Esophagus muscularis mucosa (tissue), 4 donors: ENCODE results near the gene DOK3. TPM values are rescaled to one million over a fixed set of nuclear protein-coding genes. Genes with fewer than 3 reads are reported as not detected.

ENCODE experiments used
- DNase-seq: peaks from one replicate; pipeline ENCODE4 v3.0.0-alpha.2; 2017; ENCODE audit errors: extremely low spot score
- H3K27ac ChIP-seq, 4 donors: fragments of 200-600 bp; sonication (generic); replicated peaks in 1 of 4; 1 replicate in 3 of 4; 2 replicates in 1 of 4; pipeline ENCODE4 v1.5.1; 2016 to 2019; ENCODE audit warnings: mild to moderate bottlenecking in 1 of 4
- H3K27me3 ChIP-seq, 4 donors: fragments of 200-600 bp; sonication (generic); one replicate each; pipeline versions ENCODE4 v1.5.1 to v1.6.0; 2016 to 2019
- H3K36me3 ChIP-seq, 4 donors: fragments of 200-600 bp; sonication (generic); one replicate each; pipeline ENCODE4 v1.5.1; 2016 to 2019
- H3K4me1 ChIP-seq, 4 donors: fragments of 200-600 bp; sonication (generic); one replicate each; pipeline ENCODE4 v1.5.1; 2016 to 2019
- H3K4me3 ChIP-seq, 4 donors: fragments of 200-600 bp; sonication (generic); 1 replicate in 2 of 4; 2 replicates in 2 of 4; pipeline ENCODE4 v1.5.1; 2016 to 2019; ENCODE audit warnings: mild to moderate bottlenecking in 4 of 4, moderate library complexity in 1 of 4
- H3K9me3 ChIP-seq, 4 donors: fragments of 200-600 bp; sonication (generic); 1 replicate in 3 of 4; 2 replicates in 1 of 4; pipeline ENCODE4 v1.5.1; 2016 to 2019
- EP300 ChIP-seq: sonication (generic); formaldehyde crosslinking; IDR thresholded peaks from one replicate; pipeline ENCODE4 v1.6.1; 2017; ENCODE audit warnings: antibody characterized with exemption
- POLR2A ChIP-seq: fragments of 450-650 bp; IDR thresholded peaks from one replicate; pipeline ENCODE4 v1.6.1; 2017; ENCODE audit warnings: antibody characterized with exemption, moderate library complexity, mild to moderate bottlenecking, low read depth
- POLR2AphosphoS5 ChIP-seq, 2 donors: sonication (generic); formaldehyde crosslinking; IDR thresholded peaks; one replicate each; pipeline ENCODE4 v1.6.1; 2017; ENCODE audit warnings: antibody characterized with exemption in 2 of 2
- WGBS: methylation state at CpG from one replicate; pipeline ENCODE4 v1.1.5; 2018; 5-methylcytosine and 5-hydroxymethylcytosine counted together
- intact Hi-C: fragments of 100-400 bp; cut with DNase I; formaldehyde crosslinking; loops from one replicate; pipeline ENCODE4 v1.15.1; 2023
- total RNA-seq, 4 donors: library from RNA; depleted of rRNA; stranded (reverse); fragments of >200 nt; gene quantifications; one replicate each; pipeline versions ENCODE4 v1.1.0 to v1.2.1, GENCODE V29; 2016
- TF ChIP-seq, protein P1 (sequence below), 3 experiments: fragments of 200-600 bp in 2 of 3; fragments of 450-650 bp in 1 of 3; sonication (generic) in 2 of 3; IDR thresholded peaks; one replicate each; pipeline ENCODE4 v1.5.1; 2017 to 2019; ENCODE audit warnings: antibody characterized with exemption in 3 of 3, mild to moderate bottlenecking in 2 of 3, moderate library complexity in 1 of 3

The DOK3 gene
- total RNA-seq, 4 donors from 2014 or later = 6.7 to 15.2 (median 7.5) TPM

DNA sequence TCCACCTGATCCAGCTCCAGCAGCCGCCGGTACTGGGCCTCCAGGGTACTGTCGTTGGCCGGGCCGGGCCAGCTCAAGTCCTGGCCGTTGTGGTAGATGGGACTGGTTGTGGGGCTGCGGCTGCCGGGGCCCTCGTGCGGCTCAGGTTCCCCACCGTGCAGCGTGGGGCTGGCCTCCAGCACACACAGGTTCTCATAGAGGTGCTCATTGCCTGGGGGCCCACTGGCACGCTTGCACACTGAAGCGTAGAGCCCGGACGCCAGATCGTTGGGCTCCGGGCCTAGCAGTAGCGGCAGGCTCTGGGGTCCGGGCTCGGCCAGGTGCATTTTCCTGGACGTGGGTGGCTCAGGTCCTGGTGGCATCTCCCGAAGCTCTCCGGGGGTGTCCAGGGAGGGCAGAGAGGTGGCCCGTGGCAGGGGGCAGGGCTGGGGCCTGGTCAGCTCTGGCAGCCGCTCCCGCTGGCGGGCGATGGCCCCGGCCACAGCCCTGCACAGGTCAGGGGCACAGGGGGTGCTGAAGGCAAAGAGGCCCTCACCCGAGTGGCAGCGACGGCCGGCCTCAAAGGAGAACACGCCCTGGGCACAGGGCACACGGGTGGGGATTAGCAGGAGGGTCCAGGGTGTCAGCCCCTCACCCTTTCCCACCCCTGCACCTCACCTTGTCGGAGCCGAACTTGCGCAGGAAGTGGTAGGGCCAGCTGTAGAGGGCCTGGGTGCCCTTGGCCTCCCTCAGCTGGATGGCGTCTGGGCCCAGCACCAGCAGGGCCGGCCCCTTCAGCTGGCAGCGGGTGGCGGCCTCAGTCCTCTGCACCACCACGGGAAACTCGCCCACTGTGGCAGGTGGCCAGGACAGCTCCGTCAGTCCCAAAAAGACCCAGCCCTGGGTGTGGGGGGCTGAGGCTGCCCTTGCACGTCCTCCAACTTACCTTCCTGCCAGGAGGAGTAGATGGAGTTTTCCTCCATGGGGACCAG lies 5.3 kb downstream of the DOK3 start:
- 91% methylated on average over 16 of the region's 47 CpGs for WGBS
- no peaks in the 10 kb centered on the region for H3K27me3 ChIP-seq
- peaks cover 8 to 21% (median 12%) of the 10 kb centered on the region in 4 donors for H3K4me1 ChIP-seq
- DNase-seq = no peak
- peaks cover 0 to 11% (median 3%) of the 10 kb centered on the region in 4 donors for H3K36me3 ChIP-seq
- no peaks in the 10 kb centered on the region for H3K9me3 ChIP-seq
- H3K4me3 ChIP-seq = no peak overlapping the region
- no peak for TF ChIP-seq EP300
- TF ChIP-seq POLR2A = no peak
- TF ChIP-seq POLR2AphosphoS5 (IDR thresholded peaks at IDR 0.05) = no peak
- TF ChIP-seq, protein P1, sequence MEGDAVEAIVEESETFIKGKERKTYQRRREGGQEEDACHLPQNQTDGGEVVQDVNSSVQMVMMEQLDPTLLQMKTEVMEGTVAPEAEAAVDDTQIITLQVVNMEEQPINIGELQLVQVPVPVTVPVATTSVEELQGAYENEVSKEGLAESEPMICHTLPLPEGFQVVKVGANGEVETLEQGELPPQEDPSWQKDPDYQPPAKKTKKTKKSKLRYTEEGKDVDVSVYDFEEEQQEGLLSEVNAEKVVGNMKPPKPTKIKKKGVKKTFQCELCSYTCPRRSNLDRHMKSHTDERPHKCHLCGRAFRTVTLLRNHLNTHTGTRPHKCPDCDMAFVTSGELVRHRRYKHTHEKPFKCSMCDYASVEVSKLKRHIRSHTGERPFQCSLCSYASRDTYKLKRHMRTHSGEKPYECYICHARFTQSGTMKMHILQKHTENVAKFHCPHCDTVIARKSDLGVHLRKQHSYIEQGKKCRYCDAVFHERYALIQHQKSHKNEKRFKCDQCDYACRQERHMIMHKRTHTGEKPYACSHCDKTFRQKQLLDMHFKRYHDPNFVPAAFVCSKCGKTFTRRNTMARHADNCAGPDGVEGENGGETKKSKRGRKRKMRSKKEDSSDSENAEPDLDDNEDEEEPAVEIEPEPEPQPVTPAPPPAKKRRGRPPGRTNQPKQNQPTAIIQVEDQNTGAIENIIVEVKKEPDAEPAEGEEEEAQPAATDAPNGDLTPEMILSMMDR (IDR thresholded peaks at IDR 0.05) = no peak
- no peak overlapping the region for H3K27ac ChIP-seq
- intact Hi-C loops = loop anchor here (5.0 kb wide), 1 partner anchor 102 kb away; the partner anchor contains the start of gene PFN3

DNA sequence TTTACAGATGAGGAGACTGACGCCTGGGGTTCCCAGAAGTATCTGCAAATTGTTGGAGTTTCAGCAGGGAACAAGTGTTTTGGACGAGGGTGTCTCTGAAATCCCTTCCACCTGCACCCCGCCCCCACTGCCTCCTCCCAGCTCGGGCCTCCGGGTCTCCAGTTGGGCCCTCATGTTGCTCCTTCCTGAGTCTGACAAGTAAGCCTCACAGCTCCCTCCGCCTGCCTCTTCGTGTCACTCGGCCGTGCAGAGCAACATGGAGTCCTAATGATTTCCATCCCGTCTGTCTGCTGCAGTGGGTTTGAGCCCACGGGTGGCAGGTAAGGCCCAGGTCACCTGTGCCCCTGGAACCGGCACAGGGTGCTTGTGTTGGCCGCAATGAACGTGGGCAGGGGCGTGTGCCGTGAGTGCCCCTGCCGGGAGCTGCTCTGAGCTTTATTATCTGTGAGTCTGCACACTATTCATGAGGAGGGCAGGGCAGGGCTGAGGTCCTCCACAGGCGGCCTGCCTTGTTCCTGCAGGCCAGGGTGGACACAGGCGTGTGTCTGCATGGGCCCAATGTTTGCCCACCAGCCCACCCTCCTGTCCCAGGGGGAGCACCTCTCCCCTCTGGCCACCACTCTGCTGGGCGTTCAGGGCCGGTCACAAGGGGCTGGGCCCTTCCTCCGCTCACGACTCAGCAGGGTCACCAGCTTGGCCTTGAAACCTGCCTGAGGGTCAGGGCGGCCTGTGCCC lies 6.1 kb downstream of the DOK3 start:
- TF ChIP-seq, protein P1 (IDR thresholded peaks at IDR 0.05) = no peak
- no peak for TF ChIP-seq POLR2AphosphoS5 (IDR thresholded peaks at IDR 0.05)
- TF ChIP-seq POLR2A = no peak
- no peak for TF ChIP-seq EP300
- Histone ChIP-seq H3K9me3 (no peaks in the 10 kb centered on the region), H3K36me3 (peaks cover 0 to 11% (median 3%) of the 10 kb centered on the region in 4 donors), H3K4me1 (peaks cover 10 to 19% (median 15%) of the 10 kb centered on the region in 4 donors), H3K4me3 (no peak overlapping the region), H3K27ac (no peak overlapping the region), H3K27me3 (no peaks in the 10 kb centered on the region)
- 84% methylated on average over 14 of the region's 24 CpGs for WGBS
- intact Hi-C loops = loop anchor here (5.0 kb wide), 1 partner anchor 101 kb away; the partner anchor contains the start of gene PFN3
- DNase-seq = no peak

DNA sequence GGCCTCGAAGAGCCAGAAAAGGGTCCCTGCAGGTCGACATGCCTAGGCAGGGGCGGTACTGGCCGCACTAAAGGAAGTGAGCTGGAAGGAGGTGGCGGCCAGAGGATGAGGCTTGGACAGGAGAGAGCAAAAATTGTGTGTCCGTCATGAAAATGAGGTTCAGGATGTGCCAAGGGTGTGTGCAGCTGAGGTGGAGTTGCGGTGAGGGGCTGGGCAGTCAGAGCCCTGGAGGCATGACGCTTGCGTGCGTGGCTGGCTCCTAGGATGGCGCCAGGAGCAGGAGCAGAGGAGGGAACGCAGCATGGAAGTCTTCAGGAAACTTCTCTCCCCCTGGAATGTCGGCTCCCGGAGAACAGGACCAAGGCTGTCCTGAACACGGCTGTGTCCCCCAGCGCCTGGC lies 6.7 kb downstream of the DOK3 start:
- intact Hi-C loops = loop anchor here (5.0 kb wide), 1 partner anchor 101 kb away; the partner anchor contains the start of gene PFN3
- TF ChIP-seq, protein P1 (IDR thresholded peaks at IDR 0.05) = no peak
- no peak for TF ChIP-seq POLR2A
- no peak for TF ChIP-seq POLR2AphosphoS5 (IDR thresholded peaks at IDR 0.05)
- TF ChIP-seq EP300 = no peak
- no peak for DNase-seq
- Histone ChIP-seq H3K4me3 (no peak overlapping the region), H3K36me3 (peaks cover 0 to 11% (median 3%) of the 10 kb centered on the region in 4 donors), H3K27me3 (no peaks in the 10 kb centered on the region), H3K9me3 (no peaks in the 10 kb centered on the region), H3K4me1 (peaks cover 16 to 26% (median 22%) of the 10 kb centered on the region in 4 donors), H3K27ac (no peak overlapping the region)
- 80% methylated on average over 16 of the region's 16 CpGs for WGBS

DNA sequence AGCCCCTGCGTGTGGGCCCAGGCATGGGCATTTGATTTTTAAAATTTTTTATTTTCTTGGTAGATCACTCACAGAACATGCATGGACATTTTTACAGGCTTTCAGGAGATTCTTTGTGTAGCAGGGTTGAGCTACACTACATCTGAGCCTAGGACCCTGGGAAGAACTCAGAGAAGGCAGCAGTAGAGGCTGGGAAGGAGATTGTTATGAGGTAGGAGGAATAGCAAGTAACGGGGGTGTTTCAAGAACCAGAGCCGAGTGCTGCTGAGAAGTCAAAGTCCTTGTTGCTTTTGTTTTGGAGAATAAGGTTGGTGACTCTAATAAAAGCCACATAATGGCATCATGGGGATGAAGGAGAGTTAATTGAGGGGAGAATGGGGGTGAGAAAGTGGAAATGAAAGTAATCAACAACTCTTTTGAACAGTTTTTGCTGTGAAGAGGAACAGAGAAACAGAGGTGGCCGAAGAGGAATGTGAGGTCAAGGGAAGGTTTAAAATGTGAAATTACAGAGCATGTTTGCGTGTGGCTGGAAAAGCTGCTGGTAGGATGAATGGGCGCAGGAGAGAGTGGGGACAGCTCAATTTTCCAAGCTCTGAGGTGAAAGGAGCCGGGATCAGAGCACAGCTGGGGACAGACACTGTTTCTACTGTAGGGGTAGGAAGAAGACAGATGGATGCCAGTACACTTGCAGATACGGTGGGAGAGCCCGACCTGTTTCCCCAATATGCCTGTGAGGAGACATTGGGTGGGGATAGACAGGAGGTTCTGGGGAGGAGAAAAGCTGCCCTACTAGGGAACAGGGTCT lies 7.5 kb downstream of the DOK3 start:
- Histone ChIP-seq H3K27ac (no peak overlapping the region), H3K9me3 (no peaks in the 10 kb centered on the region), H3K4me1 (peaks cover 18 to 28% (median 24%) of the 10 kb centered on the region in 4 donors), H3K27me3 (no peaks in the 10 kb centered on the region), H3K36me3 (peaks cover 0 to 11% (median 3%) of the 10 kb centered on the region in 4 donors), H3K4me3 (no peak overlapping the region)
- no peak for DNase-seq
- intact Hi-C loops = loop anchor here (2.0 to 5.0 kb wide), 3 partner anchors 47 to 100 kb away; partner anchors contain the start of genes GRK6 and PFN3
- TF ChIP-seq EP300 (no peak), POLR2A (no peak), POLR2AphosphoS5 (IDR thresholded peaks at IDR 0.05) (no peak)
- TF ChIP-seq, protein P1 (IDR thresholded peaks at IDR 0.05) = no peak
- 64% methylated on average over 9 of the region's 9 CpGs for WGBS
